OCI-LY3 (cell line): ENCODE measurements around the gene ARNT2.

Experiments used
- H2AFZ ChIP-seq: fragments of 200-600, 300-600 bp; shearing (Covaris generic); 2 replicates; pipeline ENCODE4 v1.6.0; 2014; ENCODE audit warnings: antibody characterized with exemption, low read depth, low read length
- H3K27ac ChIP-seq: fragments of 200-600, 300-600 bp; sonication (generic); 2 replicates; pipeline ENCODE4 v1.5.1; 2014; ENCODE audit warnings: mild to moderate bottlenecking, low read length, moderate library complexity, mixed read lengths
- H3K27me3 ChIP-seq: fragments of 200-600, 300-600 bp; sonication (generic); 2 replicates; pipeline ENCODE4 v1.6.1; 2014; ENCODE audit warnings: low read depth, low read length, mixed read lengths
- H3K36me3 ChIP-seq: fragments of 200-600, 300-600 bp; sonication (generic); replicated peaks from 2 replicates; pipeline ENCODE3; 2014; ENCODE audit warnings: low read depth, low read length, mixed read lengths
- H3K4me1 ChIP-seq: fragments of 300-600, 200-600 bp; sonication (generic); 2 replicates; pipeline ENCODE4 v1.6.1; 2014; ENCODE audit warnings: low read length, mixed read lengths
- H3K4me2 ChIP-seq: fragments of 200-600, 300-600 bp; sonication (generic); 2 replicates; pipeline ENCODE4 v1.6.1; 2014; ENCODE audit warnings: low read length, mixed read lengths
- H3K4me3 ChIP-seq: fragments of 300-600, 200-600 bp; sonication (generic); 2 replicates; pipeline ENCODE4 v1.5.1; 2014; ENCODE audit warnings: antibody characterized with exemption, mild to moderate bottlenecking, low read length, moderate library complexity
- H3K79me2 ChIP-seq: fragments of 300-600, 200-600 bp; shearing (Covaris generic); 2 replicates; pipeline ENCODE4 v1.6.1; 2014; ENCODE audit warnings: mild to moderate bottlenecking, low read length, mixed read lengths
- H3K9ac ChIP-seq: fragments of 300-600, 200-600 bp; shearing (Covaris generic); 2 replicates; pipeline ENCODE4 v1.6.0; 2014; ENCODE audit warnings: mild to moderate bottlenecking, low read length, moderate library complexity
- H3K9me3 ChIP-seq: fragments of 200-600, 300-600 bp; shearing (Covaris generic); 2 replicates; pipeline ENCODE4 v1.6.1; 2014; ENCODE audit warnings: low read length, mixed read lengths; ENCODE audit not compliant: insufficient read depth
- H4K20me1 ChIP-seq: fragments of 200-600, 300-600 bp; sonication (generic); 2 replicates; pipeline ENCODE4 v1.6.1; 2016; ENCODE audit warnings: low read length, mixed read lengths; ENCODE audit not compliant: insufficient read depth
- CTCF ChIP-seq: fragments of 200-600, 300-600 bp; sonication (generic); IDR thresholded peaks from 2 replicates; pipeline ENCODE4 v1.5.1; 2014; ENCODE audit warnings: antibody characterized with exemption, low read length, low read depth
- EZH2phosphoT487 ChIP-seq: fragments of 200-600 bp; shearing (Covaris generic); IDR thresholded peaks from 2 replicates; pipeline ENCODE4 v1.6.1; 2018; ENCODE audit warnings: antibody characterized with exemption, mixed run types, low read depth

ARNT2 gene

DNA sequence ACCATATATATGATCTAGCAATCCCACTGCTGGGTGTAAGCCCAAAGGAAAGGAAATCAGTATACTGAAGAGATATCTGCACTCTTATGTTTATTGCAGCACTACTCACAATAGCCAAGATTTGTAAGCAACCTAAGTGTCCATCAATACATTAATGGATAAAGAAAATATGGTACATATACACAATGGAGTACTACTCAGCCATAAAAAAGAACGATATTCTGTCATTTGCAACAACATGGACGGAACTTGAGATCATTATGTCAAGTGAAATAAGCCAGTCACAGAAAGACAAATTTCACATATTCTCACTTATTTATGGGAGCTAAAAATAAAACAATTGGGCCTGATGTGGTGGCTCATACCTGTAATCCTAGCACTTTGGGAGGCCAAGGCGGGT, 21.9 kb upstream of the ARNT2 start:
- TF ChIP-seq CTCF (no peak), EZH2phosphoT487 (no peak)
- H3K27me3 ChIP-seq = peaks cover 49% of the 10 kb centered on the region
- no peak overlapping the region for H2AFZ ChIP-seq

GRCh38 chr15:80384432-80384831, 19.8 kb upstream of the ARNT2 start:
- Histone ChIP-seq H3K27ac (no peak overlapping the region), H4K20me1 (no peaks in the 10 kb centered on the region), H3K4me1 (no peaks in the 10 kb centered on the region), H2AFZ (no peak overlapping the region), H3K9ac (no peak overlapping the region), H3K79me2 (no peaks in the 10 kb centered on the region), H3K36me3 (no peaks in the 10 kb centered on the region), H3K9me3 (no peaks in the 10 kb centered on the region), H3K4me3 (no peak overlapping the region), H3K27me3 (peaks cover 41% of the 10 kb centered on the region), H3K4me2 (no peak overlapping the region)
- TF ChIP-seq CTCF (no peak), EZH2phosphoT487 (no peak)

More for the DNA sequence above, 21.9 kb upstream of the ARNT2 start:
- no peak overlapping the region for H3K27ac ChIP-seq
- no peaks in the 10 kb centered on the region for H3K79me2 ChIP-seq
- H4K20me1 ChIP-seq = no peaks in the 10 kb centered on the region
- H3K4me1 ChIP-seq = no peaks in the 10 kb centered on the region
- H3K36me3 ChIP-seq = no peaks in the 10 kb centered on the region
- no peak overlapping the region for H3K9ac ChIP-seq
- no peak overlapping the region for H3K4me2 ChIP-seq
- H3K9me3 ChIP-seq = no peaks in the 10 kb centered on the region
- no peak overlapping the region for H3K4me3 ChIP-seq

GRCh38 chr15:80386151-80386550, 18.0 kb upstream of the ARNT2 start:
- Histone ChIP-seq H3K4me2 (no peak overlapping the region), H2AFZ (no peak overlapping the region), H3K27me3 (peaks cover 27% of the 10 kb centered on the region)

GRCh38 chr15:80388326-80388725, 15.9 kb upstream of the ARNT2 start:
- Histone ChIP-seq H3K79me2 (no peaks in the 10 kb centered on the region), H3K4me1 (no peaks in the 10 kb centered on the region), H3K27ac (no peak overlapping the region), H3K9ac (no peak overlapping the region), H3K36me3 (no peaks in the 10 kb centered on the region), H3K4me3 (no peak overlapping the region), H4K20me1 (no peaks in the 10 kb centered on the region), H3K4me2 (no peak overlapping the region), H3K9me3 (no peaks in the 10 kb centered on the region), H2AFZ (no peak overlapping the region), H3K27me3 (peaks cover 25% of the 10 kb centered on the region)
- TF ChIP-seq EZH2phosphoT487 (no peak), CTCF (no peak)

More at GRCh38 chr15:80386151-80386550, 18.0 kb upstream of the ARNT2 start:
- H3K9me3 ChIP-seq = no peaks in the 10 kb centered on the region
- H3K4me1 ChIP-seq = no peaks in the 10 kb centered on the region
- no peaks in the 10 kb centered on the region for H3K36me3 ChIP-seq
- TF ChIP-seq CTCF (no peak), EZH2phosphoT487 (no peak)
- no peaks in the 10 kb centered on the region for H4K20me1 ChIP-seq
- H3K27ac ChIP-seq = no peak overlapping the region
- no peaks in the 10 kb centered on the region for H3K79me2 ChIP-seq
- H3K4me3 ChIP-seq = no peak overlapping the region
- no peak overlapping the region for H3K9ac ChIP-seq
